H54 (cell line): ENCODE results near the gene SDK1.
A peak's percentile ranks its signal among the peaks of the same experiment; 100 is the strongest.
"Not testable (repeated sequence)": the region's sequence is repeated elsewhere in the genome, so short reads cannot be mapped to it uniquely, and the experiment has no call there.

Experiments used
- DNase-seq: peaks from one replicate; pipeline ENCODE4 v3.0.0; 2011; ENCODE audit warnings: low spot score, mixed read lengths; ENCODE audit not compliant: insufficient read length
- FAIRE-seq: peaks from 3 replicates; lab custom pipeline; 2011; peaks lifted over from hg19 to GRCh38; lab: Jason Lieb, UNC
- POLR2A ChIP-seq: IDR thresholded peaks from 2 replicates; pipeline ENCODE4 v1.6.1; 2011; ENCODE audit warnings: low read depth, mild to moderate bottlenecking, low read length

Gene SDK1

GRCh38 chr7:4214291-4215155, 913.5 kb downstream of the SDK1 start:
- FAIRE-seq (no peak), DNase-seq (no peak)
- TF ChIP-seq POLR2A, result no peak

DNA sequence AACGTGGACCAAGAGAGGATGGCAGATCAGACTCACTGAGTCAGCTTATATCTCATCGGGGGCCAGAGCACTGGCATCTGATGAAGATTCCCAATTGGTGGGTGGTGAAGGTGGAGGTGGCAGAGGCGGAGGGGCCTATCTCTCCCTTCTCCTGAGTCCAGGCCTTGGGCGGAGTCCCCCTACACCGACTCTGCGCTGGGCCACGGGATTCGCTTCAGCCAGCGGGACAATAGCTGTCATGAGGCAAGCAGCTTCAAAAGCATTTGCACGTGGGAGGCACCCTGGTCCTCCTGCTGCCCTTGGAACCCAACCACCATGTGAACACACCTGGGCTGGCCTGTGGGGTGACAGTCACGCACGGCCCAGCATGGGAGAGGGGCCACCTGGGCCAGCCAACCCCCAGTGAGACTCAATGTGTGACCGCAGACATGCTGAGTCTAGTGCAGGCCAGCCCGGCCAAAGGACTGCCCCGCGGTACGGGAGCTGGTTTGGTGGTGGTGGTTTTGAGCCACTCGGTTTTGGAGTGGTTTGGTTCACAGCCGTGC, 914.2 kb downstream of the SDK1 start:
- FAIRE-seq (no peak), DNase-seq (no peak)
- TF ChIP-seq POLR2A, result no peak

DNA sequence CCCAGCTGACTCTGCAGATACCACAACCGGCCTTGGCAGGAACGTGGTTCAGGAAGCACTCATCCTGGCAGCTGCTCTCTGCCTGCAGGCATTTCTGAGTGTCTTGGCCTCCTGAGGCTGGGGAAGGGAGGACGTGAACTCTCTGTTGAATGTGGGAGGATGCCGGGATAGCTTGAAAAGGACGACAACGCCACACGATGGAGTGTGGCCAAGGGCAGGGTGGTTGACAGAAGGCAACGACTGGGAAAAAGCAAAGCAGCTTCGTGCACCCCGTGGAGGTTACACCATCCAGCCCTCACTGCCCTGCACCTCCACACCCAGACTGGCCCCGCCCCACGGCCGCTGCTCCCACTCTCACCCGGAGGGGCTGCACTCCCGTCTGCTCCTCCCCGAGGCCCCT, 915.0 kb downstream of the SDK1 start:
- FAIRE-seq (no peak), DNase-seq (no peak)
- TF ChIP-seq POLR2A, result no peak

DNA sequence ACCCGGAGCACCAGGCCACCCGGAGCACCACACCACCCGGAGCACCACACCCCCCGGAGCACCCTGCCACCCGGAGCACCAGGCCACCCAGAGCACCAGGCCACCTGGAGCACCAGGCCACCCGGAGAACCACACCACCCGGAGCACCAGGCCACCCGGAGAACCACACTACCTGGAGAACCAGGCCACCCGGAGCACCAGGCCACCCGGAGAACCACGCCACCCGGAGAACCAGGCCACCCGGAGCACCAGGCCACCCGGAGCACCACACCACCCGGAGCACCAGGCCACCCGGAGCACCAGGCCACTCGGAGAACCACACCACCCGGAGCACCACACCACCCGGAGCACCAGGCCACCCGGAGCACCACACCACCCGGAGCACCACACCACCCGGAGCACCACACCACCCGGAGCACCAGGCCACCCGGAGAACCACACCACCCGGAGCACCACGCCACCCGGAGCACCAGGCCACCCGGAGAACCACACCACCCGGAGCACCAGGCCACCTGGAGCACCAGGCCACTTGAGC, 916.1 kb downstream of the SDK1 start:
- FAIRE-seq, DNase-seq: not testable (repeated sequence)

DNA sequence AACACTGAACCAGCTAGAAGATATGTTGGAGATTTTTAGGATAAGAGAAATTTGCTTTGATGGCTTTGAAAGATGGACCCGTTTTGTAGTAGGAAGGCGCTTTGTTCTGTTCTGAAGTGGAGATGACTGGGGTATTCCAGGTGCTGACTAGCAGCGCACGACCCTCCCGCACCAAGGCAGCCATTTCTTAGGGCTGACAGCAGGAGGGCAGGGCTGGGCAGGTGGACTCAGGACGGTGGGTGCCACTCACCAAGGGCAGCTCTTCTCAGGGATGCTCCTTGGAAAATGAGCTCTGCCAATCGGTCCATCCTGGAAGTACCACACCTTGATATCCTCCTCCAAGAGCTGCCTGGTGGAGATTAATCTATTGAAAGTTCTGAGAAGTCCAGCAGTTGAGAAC, 917.4 kb downstream of the SDK1 start:
- no peak for FAIRE-seq
- TF ChIP-seq POLR2A, result no peak
- no peak for DNase-seq

DNA sequence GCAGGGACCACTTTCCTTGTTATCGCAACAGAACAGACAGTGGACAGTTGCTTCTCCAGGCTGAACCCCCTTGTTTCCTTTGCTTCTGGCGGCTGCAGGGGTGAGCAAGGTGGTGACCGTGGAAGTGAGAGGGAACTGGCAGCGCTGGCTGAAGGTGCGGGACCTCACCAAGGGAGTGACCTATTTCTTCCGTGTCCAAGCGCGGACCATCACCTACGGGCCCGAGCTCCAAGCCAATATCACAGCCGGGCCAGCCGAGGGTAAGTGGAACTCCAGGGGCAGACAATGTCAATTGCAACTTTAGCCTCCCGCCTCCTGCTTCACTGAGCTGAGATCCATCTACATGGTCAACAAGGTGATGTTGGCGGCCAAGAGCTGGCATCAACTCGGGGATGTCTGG, 919.0 kb downstream of the SDK1 start:
- FAIRE-seq, result no peak
- TF ChIP-seq POLR2A, result no peak

GRCh38 chr7:4221043-4221442, 920.0 kb downstream of the SDK1 start:
- DNase-seq (no peak), FAIRE-seq (no peak)
- TF ChIP-seq POLR2A, result no peak

More for the DNA sequence above, 919.0 kb downstream of the SDK1 start:
- no peak for DNase-seq

GRCh38 chr7:4222676-4223075, 921.6 kb downstream of the SDK1 start:
- no peak for TF ChIP-seq POLR2A
- no peak for DNase-seq
- FAIRE-seq, result no peak

GRCh38 chr7:4225361-4225771, 924.3 kb downstream of the SDK1 start:
- FAIRE-seq (no peak), DNase-seq (no peak)
- no peak for TF ChIP-seq POLR2A

DNA sequence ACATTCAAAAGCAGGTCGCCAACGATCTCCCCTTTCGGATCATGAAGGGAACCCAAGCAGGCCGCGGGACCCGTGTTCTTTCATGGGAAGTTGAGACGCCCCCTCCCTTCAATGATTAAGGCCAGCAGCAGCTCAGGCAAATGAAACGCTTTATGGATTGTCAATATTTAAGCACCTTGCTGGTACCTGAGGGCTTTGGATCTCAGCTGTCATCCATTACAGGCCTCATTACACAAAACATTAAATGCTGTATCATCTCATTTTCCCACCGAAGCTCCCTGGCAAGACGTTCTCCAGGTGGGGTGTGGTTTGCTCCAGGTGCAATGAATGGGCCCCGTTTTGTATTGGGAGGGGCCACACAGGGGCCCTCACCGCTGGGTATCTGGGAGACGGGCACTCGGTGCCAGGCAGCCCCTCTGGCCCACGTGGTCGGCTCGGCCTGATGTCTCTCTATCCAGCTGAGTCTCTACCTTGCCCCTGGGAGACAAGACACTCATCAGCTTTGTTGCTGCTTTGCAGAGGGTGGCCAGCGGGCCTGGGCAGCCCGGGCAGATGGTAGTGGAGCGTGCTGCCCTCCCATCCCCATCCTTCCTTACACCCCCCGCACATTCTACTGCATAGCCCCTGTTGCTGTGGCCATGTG, 925.0 kb downstream of the SDK1 start:
- DNase-seq (no peak), FAIRE-seq (no peak)
- TF ChIP-seq POLR2A, result no peak

GRCh38 chr7:4226524-4226882, 925.5 kb downstream of the SDK1 start:
- FAIRE-seq (no peak), DNase-seq (peak; percentile 38)
- no peak for TF ChIP-seq POLR2A

GRCh38 chr7:4227105-4228010, 926.3 kb downstream of the SDK1 start:
- DNase-seq (no peak), FAIRE-seq (no peak)
- TF ChIP-seq POLR2A, result no peak

DNA sequence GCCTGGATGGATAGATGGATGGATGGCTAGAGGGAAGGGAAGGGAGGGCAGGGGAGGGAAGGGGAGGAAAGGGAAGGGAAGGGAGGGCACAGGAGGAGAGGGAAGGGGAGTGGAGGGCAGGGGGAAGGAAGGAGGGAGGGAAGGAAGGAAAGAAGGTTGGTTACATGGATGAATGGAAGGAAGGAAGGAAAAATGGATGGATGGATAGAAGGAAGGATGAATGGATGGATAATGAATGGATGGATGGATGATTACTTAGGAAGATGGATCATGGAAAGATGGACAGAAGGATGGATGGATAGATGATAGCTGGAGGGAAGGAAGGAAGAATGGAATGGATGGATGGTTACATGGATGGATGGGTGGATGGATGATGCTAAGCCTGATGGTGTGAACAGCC, 929.3 kb downstream of the SDK1 start:
- FAIRE-seq (no peak), DNase-seq (no peak)
- no peak for TF ChIP-seq POLR2A
